GM18519 (cell line): ENCODE data around the gene CTSA.
A peak's percentile ranks its signal among the peaks of the same experiment; 100 is the strongest.

Experiments used
- ATAC-seq: cut with Tn5 transposase; IDR thresholded peaks from one replicate; pipeline ENCODE4 v1.9.1; 2021; ENCODE audit warnings: mild to moderate bottlenecking, moderate library complexity; ENCODE audit not compliant: unreplicated experiment, low FRiP score

The CTSA gene

GRCh38 chr20:45890985-45891983 is at the start of gene CTSA, which contains the start of gene NEURL2:
Gene CTSA (plus strand): TSS chr20:45891335. CDS start chr20:45891569, 234 bp downstream.
Gene NEURL2 (minus strand): TSS chr20:45891208. CDS start chr20:45890991, 217 bp downstream.
- no peak for ATAC-seq

GRCh38 chr20:45841407-45842129 is 49.6 kb upstream of the CTSA start:
- no peak for ATAC-seq

GRCh38 chr20:45842169-45842812 is 48.8 kb upstream of the CTSA start:
- no peak for ATAC-seq

GRCh38 chr20:45843506-45843905 is 47.6 kb upstream of the CTSA start:
- no peak for ATAC-seq

GRCh38 chr20:45845452-45845851 is 45.7 kb upstream of the CTSA start:
- no peak for ATAC-seq

GRCh38 chr20:45848421-45848820 is 42.7 kb upstream of the CTSA start:
- ATAC-seq: no peak

- ATAC-seq: no peak
Measured at GRCh38 chr20:45848969-45849582, 42.1 kb upstream of the CTSA start.

- ATAC-seq: no peak
Measured at GRCh38 chr20:45850238-45850637, 40.9 kb upstream of the CTSA start.

- ATAC-seq: no peak
Measured at GRCh38 chr20:45850926-45851325, 40.2 kb upstream of the CTSA start.

- ATAC-seq: no peak
Measured at GRCh38 chr20:45851501-45851900, 39.6 kb upstream of the CTSA start.

GRCh38 chr20:45852326-45852725 is 38.8 kb upstream of the CTSA start:
- no peak for ATAC-seq

- ATAC-seq: no peak
Measured at GRCh38 chr20:45853484-45853883, 37.7 kb upstream of the CTSA start.

- peak; percentile 90 for ATAC-seq
Measured at GRCh38 chr20:45857114-45857881, 33.8 kb upstream of the CTSA start, which contains the start of the genes ACOT8 and ZSWIM3. Gene ACOT8 (minus strand): TSS chr20:45857392. CDS start chr20:45857315, 77 bp downstream. Gene ZSWIM3 (plus strand): TSS chr20:45857614. CDS start chr20:45857826, 212 bp downstream.

GRCh38 chr20:45857882-45858216 is 33.3 kb upstream of the CTSA start:
- no peak for ATAC-seq

GRCh38 chr20:45859916-45860315 is 31.2 kb upstream of the CTSA start:
- ATAC-seq: no peak

GRCh38 chr20:45860560-45861220 is 30.4 kb upstream of the CTSA start:
- no peak for ATAC-seq

- ATAC-seq: no peak
Measured at GRCh38 chr20:45861221-45862075, 29.7 kb upstream of the CTSA start.
